Measurements from ENCODE around the gene SOBP. TPM values are rescaled to one million over a fixed set of nuclear protein-coding genes. Genes with fewer than 3 reads are reported as not detected.

The SOBP gene
- total and polyA plus RNA-seq, 2 donors (not counting 1 experiment from before 2014, with no cell fraction given): 2.7 to 6.3 TPM

DNA sequence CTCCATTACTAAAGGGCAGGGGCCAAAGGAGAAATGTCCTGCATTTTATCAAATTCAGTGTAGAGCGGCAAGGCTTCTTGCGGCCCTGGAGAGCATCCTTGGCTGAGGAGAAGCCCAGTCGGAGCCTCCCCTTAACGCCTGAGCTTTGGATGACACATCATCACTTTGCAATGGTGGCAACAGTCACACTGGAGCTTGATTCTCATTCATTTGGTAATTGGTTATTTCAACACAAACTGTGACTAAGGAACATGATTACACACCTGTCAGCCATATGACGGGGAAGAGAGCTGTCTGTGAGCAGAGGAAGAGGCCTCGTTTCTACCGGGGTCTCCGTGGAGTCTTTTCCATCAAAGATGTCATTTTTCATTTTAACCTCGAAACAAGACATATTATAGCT is 81.4 kb downstream of the SOBP start:
- Histone ChIP-seq H3K4me3 (replicated peaks in 1 of 4; ENCODE audit: control extremely low read depth in 1 of 4, insufficient read depth in 1 of 4, low read depth in 3 of 4, low read length in 4 of 4) (no peak overlapping the region), H2AFZ (ENCODE audit: low read length) (no peak overlapping the region), H3K27me3 (ENCODE audit: control insufficient read depth, insufficient read depth, low read length) (no peaks in the 10 kb centered on the region), H3K27ac (ENCODE audit: insufficient read depth, low read length) (no peak overlapping the region), H3K36me3 (ENCODE audit: control insufficient read depth, insufficient read depth, low read length) (no peaks in the 10 kb centered on the region), H3K79me2 (ENCODE audit: control insufficient read depth, insufficient read depth, low read length) (no peaks in the 10 kb centered on the region), H3K9me3 (ENCODE audit: control insufficient read depth, insufficient read depth, low read depth, low read length) (no peaks in the 10 kb centered on the region), H4K20me1 (ENCODE audit: control insufficient read depth, extremely low read depth, insufficient read depth, low read length) (no peaks in the 10 kb centered on the region), H3K4me2 (ENCODE audit: extremely low read depth, insufficient read depth, low read length) (no peak overlapping the region), H3K9ac (ENCODE audit: insufficient read depth, low read length) (no peak overlapping the region), H3K4me1 (ENCODE audit: control insufficient read depth, extremely low read depth, insufficient read depth, low read length) (peaks cover 2% of the 10 kb centered on the region)
- TF ChIP-seq CTCF (conservative IDR thresholded peaks at IDR 0.05 in 1 of 2, IDR thresholded peaks at IDR 0.05 in 1 of 2; ENCODE audit: low read depth in 1 of 2, low read length in 2 of 2) (no peak), EZH2 (IDR thresholded peaks at IDR 0.05; ENCODE audit: low read length, missing control alignments) (no peak)
- DNase-seq (ENCODE audit: low read depth in 2 of 2): no peak

DNA sequence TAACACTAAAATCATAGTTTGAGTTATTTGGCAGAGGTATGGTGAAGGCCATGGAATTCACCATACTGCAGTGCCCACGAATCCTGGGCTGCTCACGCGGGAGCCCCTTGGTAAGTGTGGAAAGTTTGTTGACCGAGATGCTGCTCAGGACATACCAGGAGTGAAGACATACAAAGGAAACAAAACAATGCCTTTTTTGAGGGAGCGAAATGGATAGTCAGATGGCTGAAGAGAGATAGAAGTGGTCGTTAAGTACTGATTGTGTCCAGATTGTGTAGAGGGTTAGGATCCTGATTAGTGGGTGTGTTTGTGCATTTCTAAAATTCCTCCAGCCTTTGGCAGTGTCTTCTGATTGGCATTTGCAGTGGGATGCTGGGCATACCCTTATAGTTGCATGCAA is 83.0 kb downstream of the SOBP start:
- Histone ChIP-seq H3K4me2 (ENCODE audit: extremely low read depth, insufficient read depth, low read length) (no peak overlapping the region), H3K79me2 (ENCODE audit: control insufficient read depth, insufficient read depth, low read length) (no peaks in the 10 kb centered on the region), H2AFZ (ENCODE audit: low read length) (no peak overlapping the region), H3K9me3 (ENCODE audit: control insufficient read depth, insufficient read depth, low read depth, low read length) (no peaks in the 10 kb centered on the region), H3K36me3 (ENCODE audit: control insufficient read depth, insufficient read depth, low read length) (no peaks in the 10 kb centered on the region), H3K9ac (ENCODE audit: insufficient read depth, low read length) (no peak overlapping the region), H4K20me1 (ENCODE audit: control insufficient read depth, extremely low read depth, insufficient read depth, low read length) (no peaks in the 10 kb centered on the region), H3K4me1 (ENCODE audit: control insufficient read depth, extremely low read depth, insufficient read depth, low read length) (peaks cover 6% of the 10 kb centered on the region), H3K27me3 (ENCODE audit: control insufficient read depth, insufficient read depth, low read length) (no peaks in the 10 kb centered on the region), H3K4me3 (replicated peaks in 1 of 4; ENCODE audit: control extremely low read depth in 1 of 4, insufficient read depth in 1 of 4, low read depth in 3 of 4, low read length in 4 of 4) (no peak overlapping the region), H3K27ac (ENCODE audit: insufficient read depth, low read length) (no peak overlapping the region)
- TF ChIP-seq CTCF (conservative IDR thresholded peaks at IDR 0.05 in 1 of 2, IDR thresholded peaks at IDR 0.05 in 1 of 2; ENCODE audit: low read depth in 1 of 2, low read length in 2 of 2): no peak
- no peak for TF ChIP-seq EZH2 (IDR thresholded peaks at IDR 0.05; ENCODE audit: low read length, missing control alignments)
- no peak for DNase-seq (ENCODE audit: low read depth in 2 of 2)

DNA sequence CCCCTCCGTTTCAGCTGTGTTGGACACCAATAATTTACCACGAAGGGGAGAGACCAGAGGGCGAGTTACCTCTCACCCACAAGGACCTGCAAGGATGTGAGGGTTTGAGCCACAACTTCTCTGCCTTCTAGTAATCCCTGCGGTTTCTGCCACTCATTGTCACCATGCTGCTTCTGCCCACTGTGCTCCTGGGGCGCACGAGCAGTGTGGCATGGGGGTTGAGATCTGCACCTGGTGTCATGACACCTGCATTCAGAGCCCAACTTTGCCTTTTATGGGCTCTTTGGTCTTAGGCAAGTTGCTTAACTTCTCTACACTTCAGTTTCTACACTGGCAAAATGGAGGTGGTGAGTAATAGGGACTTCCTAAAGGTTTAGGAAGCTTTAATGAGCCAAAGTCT is 84.9 kb downstream of the SOBP start:
- Histone ChIP-seq H3K9me3 (ENCODE audit: control insufficient read depth, insufficient read depth, low read depth, low read length) (no peaks in the 10 kb centered on the region), H3K79me2 (ENCODE audit: control insufficient read depth, insufficient read depth, low read length) (no peaks in the 10 kb centered on the region), H3K4me1 (ENCODE audit: control insufficient read depth, extremely low read depth, insufficient read depth, low read length) (peaks cover 6% of the 10 kb centered on the region), H3K4me3 (replicated peaks in 1 of 4; ENCODE audit: control extremely low read depth in 1 of 4, insufficient read depth in 1 of 4, low read depth in 3 of 4, low read length in 4 of 4) (no peak overlapping the region), H2AFZ (ENCODE audit: low read length) (no peak overlapping the region), H3K9ac (ENCODE audit: insufficient read depth, low read length) (no peak overlapping the region), H3K4me2 (ENCODE audit: extremely low read depth, insufficient read depth, low read length) (no peak overlapping the region), H3K36me3 (ENCODE audit: control insufficient read depth, insufficient read depth, low read length) (no peaks in the 10 kb centered on the region), H3K27ac (ENCODE audit: insufficient read depth, low read length) (no peak overlapping the region), H3K27me3 (ENCODE audit: control insufficient read depth, insufficient read depth, low read length) (no peaks in the 10 kb centered on the region), H4K20me1 (ENCODE audit: control insufficient read depth, extremely low read depth, insufficient read depth, low read length) (no peaks in the 10 kb centered on the region)
- TF ChIP-seq CTCF (conservative IDR thresholded peaks at IDR 0.05 in 1 of 2, IDR thresholded peaks at IDR 0.05 in 1 of 2; ENCODE audit: low read depth in 1 of 2, low read length in 2 of 2): no peak
- no peak for TF ChIP-seq EZH2 (IDR thresholded peaks at IDR 0.05; ENCODE audit: low read length, missing control alignments)
- no peak for DNase-seq (ENCODE audit: low read depth in 2 of 2)
